HEK293 (cell line): ENCODE results near the gene MC1R.
A peak's percentile ranks its signal among the peaks of the same experiment; 100 is the strongest.

Source experiments
- CTCF ChIA-PET: fragments of 350-600 bp; formaldehyde crosslinking; extraction: SDS; loops from one replicate; lab custom pipeline; 2021; ENCODE audit warnings: antibody characterized with exemption; lab: Yijun Ruan, JAX
- POLR2A ChIA-PET: fragments of 300-600 bp; formaldehyde crosslinking; extraction: SDS; loops from one replicate; lab custom pipeline; 2020; ENCODE audit warnings: antibody characterized with exemption, inconsistent platforms; lab: Yijun Ruan, JAX
- H3K27ac ChIP-seq: fragments of 200-500 bp; sonication (Bioruptor generic); 2 replicates; pipeline ENCODE4 v1.5.1; 2014; ENCODE audit warnings: low read depth, low read length, control low read depth, inconsistent platforms; ENCODE audit errors: extremely low read depth
- H3K36me3 ChIP-seq, 2 experiments: fragments of 200-500 bp in 1 of 2; sonication (Bioruptor generic) in 1 of 2; 1 replicate in 1 of 2; 2 replicates in 1 of 2; pipeline ENCODE4 v1.5.1; 2014 to 2017; ENCODE audit warnings: inconsistent platforms in 2 of 2, low read length in 2 of 2; ENCODE audit not compliant: control insufficient read depth in 2 of 2, insufficient read depth in 1 of 2
- H3K4me1 ChIP-seq: fragments of 200-500 bp; sonication (Bioruptor generic); 2 replicates; pipeline ENCODE4 v1.5.1; 2014; ENCODE audit warnings: mild to moderate bottlenecking, low read length, inconsistent platforms; ENCODE audit not compliant: control insufficient read depth, insufficient read depth
- H3K4me3 ChIP-seq: 2 replicates; pipeline ENCODE4 v1.5.1; 2011; ENCODE audit warnings: low read depth, mild to moderate bottlenecking, control low read depth, low read length, moderate library complexity
- H3K9me3 ChIP-seq: fragments of 200-500 bp; sonication (Bioruptor generic); 2 replicates; pipeline ENCODE4 v1.5.1; 2014; ENCODE audit warnings: low read depth, low read length, inconsistent platforms; ENCODE audit not compliant: control insufficient read depth, insufficient read depth
- EGR2 ChIP-seq: fragments of 450-650 bp; formaldehyde crosslinking; IDR thresholded peaks from 2 replicates; pipeline ENCODE4 v1.5.1; 2016; ENCODE audit warnings: low read depth, missing biosample characterization, missing genetic modification characterization
- GLIS1 ChIP-seq: fragments of 450-650 bp; formaldehyde crosslinking; IDR thresholded peaks from 2 replicates; pipeline ENCODE4 v1.5.1; 2016; ENCODE audit warnings: missing biosample characterization, missing genetic modification characterization
- IKZF3 ChIP-seq: fragments of 450-650 bp; IDR thresholded peaks from 2 replicates; pipeline ENCODE4 v1.5.0; 2018; ENCODE audit warnings: missing biosample characterization, mild to moderate bottlenecking, missing genetic modification characterization, moderate library complexity
- PRDM1 ChIP-seq: fragments of 450-650 bp; formaldehyde crosslinking; IDR thresholded peaks from 2 replicates; pipeline ENCODE4; 2016; ENCODE audit warnings: missing biosample characterization, missing genetic modification characterization
- TCF7L2 ChIP-seq: IDR thresholded peaks from 2 replicates; pipeline ENCODE4 v1.6.1; 2011; ENCODE audit warnings: low read depth, mild to moderate bottlenecking, inconsistent platforms, low read length, moderate library complexity, borderline replicate concordance
- ZBTB1 ChIP-seq: fragments of 450-650 bp; formaldehyde crosslinking; IDR thresholded peaks from 2 replicates; pipeline ENCODE4 v1.5.1; 2016; ENCODE audit warnings: missing biosample characterization, missing genetic modification characterization
- ZFP3 ChIP-seq: fragments of 450-650 bp; formaldehyde crosslinking; IDR thresholded peaks from 2 replicates; pipeline ENCODE4 v1.5.1; 2016; ENCODE audit warnings: low read depth, missing biosample characterization, missing genetic modification characterization
- ZNF121 ChIP-seq: fragments of 450-650 bp; formaldehyde crosslinking; IDR thresholded peaks from 2 replicates; pipeline ENCODE4 v1.5.1; 2016; ENCODE audit warnings: missing biosample characterization, missing genetic modification characterization
- ZNF174 ChIP-seq: fragments of 450-650 bp; formaldehyde crosslinking; IDR thresholded peaks from 2 replicates; pipeline ENCODE4 v1.5.0; 2017; ENCODE audit warnings: missing biosample characterization, mild to moderate bottlenecking, missing genetic modification characterization
- ZNF335 ChIP-seq: fragments of 450-650 bp; formaldehyde crosslinking; conservative IDR thresholded peaks from 2 replicates; pipeline ENCODE4 v1.5.1; 2016; ENCODE audit warnings: missing biosample characterization, missing genetic modification characterization
- ZNF341 ChIP-seq: fragments of 450-650 bp; formaldehyde crosslinking; IDR thresholded peaks from 2 replicates; pipeline ENCODE4; 2016; ENCODE audit warnings: low read depth, missing biosample characterization, missing genetic modification characterization
- ZNF521 ChIP-seq: fragments of 450-650 bp; formaldehyde crosslinking; IDR thresholded peaks from 2 replicates; pipeline ENCODE4 v1.5.1; 2017; ENCODE audit warnings: missing biosample characterization, mild to moderate bottlenecking, missing genetic modification characterization
- ZNF837 ChIP-seq: fragments of 450-650 bp; formaldehyde crosslinking; IDR thresholded peaks from 2 replicates; pipeline ENCODE4 v1.5.1; 2016; ENCODE audit warnings: missing biosample characterization, missing genetic modification characterization
- TF ChIP-seq, protein P1 (sequence below): fragments of 450-650 bp; formaldehyde crosslinking; IDR thresholded peaks from 2 replicates; pipeline ENCODE4 v1.5.1; 2016; ENCODE audit warnings: missing biosample characterization, missing genetic modification characterization
- TF ChIP-seq, protein P2 (sequence below): fragments of 450-650 bp; formaldehyde crosslinking; IDR thresholded peaks from 2 replicates; pipeline ENCODE4 v1.5.1; 2016; ENCODE audit warnings: missing biosample characterization, missing genetic modification characterization
- TF ChIP-seq, protein P3 (sequence below): fragments of 450-650 bp; formaldehyde crosslinking; IDR thresholded peaks from 2 replicates; pipeline ENCODE4 v1.5.1; 2017; ENCODE audit warnings: missing biosample characterization, mild to moderate bottlenecking, missing genetic modification characterization, moderate library complexity
- TF ChIP-seq, protein P4 (sequence below): fragments of 450-650 bp; formaldehyde crosslinking; IDR thresholded peaks from 2 replicates; pipeline ENCODE4 v1.5.1; 2016; ENCODE audit warnings: missing biosample characterization, missing genetic modification characterization

The MC1R gene

DNA sequence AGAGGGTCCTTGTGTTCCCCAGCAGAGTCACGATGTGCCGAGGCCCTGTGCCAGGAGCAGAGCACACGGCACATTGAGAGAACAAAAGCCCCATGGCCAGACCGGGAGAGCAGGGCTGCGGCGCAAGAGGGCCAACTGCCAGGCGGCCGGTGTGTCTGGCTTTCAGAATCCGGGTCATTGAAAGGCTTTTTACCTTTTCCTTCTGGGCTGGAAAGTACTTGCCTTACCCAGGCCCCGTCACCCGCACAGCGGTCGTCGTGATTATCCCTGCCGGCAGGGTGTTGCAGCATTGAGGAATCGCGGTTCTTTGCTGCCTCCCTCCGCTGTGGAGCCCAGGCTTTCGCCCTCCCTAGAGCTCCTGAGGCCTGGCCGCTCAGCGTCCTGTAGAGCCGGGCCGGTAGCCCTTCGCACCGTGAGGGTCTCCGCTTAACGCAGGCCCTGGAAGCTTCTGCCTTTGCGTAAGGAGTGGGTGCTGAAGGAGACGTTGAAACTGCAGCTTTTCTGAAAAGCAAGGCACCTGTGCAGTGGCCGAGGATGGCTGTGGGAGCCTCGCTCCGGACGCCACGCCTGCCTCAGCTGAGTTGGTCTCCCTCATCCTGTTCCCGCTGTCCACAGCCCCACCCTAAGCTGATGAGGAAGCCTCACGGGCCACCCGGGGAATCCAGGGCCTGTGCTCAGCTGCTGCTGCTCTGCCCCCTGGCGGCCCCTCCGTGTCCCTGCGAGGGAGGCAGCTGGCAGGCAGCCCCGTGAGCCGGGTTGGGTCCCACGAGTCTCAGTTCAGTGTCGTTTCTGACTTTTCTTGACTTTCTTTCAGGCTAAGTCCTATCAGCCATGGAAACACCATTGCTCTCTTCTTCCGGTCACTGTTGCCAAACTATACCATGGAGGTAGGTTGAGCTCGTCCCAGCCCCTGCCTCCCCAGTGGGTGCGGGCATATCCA, 8.6 kb upstream of the MC1R start (continued):
- TF ChIP-seq, protein P1, sequence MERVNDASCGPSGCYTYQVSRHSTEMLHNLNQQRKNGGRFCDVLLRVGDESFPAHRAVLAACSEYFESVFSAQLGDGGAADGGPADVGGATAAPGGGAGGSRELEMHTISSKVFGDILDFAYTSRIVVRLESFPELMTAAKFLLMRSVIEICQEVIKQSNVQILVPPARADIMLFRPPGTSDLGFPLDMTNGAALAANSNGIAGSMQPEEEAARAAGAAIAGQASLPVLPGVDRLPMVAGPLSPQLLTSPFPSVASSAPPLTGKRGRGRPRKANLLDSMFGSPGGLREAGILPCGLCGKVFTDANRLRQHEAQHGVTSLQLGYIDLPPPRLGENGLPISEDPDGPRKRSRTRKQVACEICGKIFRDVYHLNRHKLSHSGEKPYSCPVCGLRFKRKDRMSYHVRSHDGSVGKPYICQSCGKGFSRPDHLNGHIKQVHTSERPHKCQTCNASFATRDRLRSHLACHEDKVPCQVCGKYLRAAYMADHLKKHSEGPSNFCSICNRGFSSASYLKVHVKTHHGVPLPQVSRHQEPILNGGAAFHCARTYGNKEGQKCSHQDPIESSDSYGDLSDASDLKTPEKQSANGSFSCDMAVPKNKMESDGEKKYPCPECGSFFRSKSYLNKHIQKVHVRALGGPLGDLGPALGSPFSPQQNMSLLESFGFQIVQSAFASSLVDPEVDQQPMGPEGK (tag by site-specific recombination) = peak; percentile 40; the same call in 1 of the 2 replicates
- TF ChIP-seq ZNF521 (tag by site-specific recombination) (no peak), EGR2 (tag by site-specific recombination) (no peak), ZNF335 (tag by site-specific recombination) (no peak)
- TF ChIP-seq, protein P2, sequence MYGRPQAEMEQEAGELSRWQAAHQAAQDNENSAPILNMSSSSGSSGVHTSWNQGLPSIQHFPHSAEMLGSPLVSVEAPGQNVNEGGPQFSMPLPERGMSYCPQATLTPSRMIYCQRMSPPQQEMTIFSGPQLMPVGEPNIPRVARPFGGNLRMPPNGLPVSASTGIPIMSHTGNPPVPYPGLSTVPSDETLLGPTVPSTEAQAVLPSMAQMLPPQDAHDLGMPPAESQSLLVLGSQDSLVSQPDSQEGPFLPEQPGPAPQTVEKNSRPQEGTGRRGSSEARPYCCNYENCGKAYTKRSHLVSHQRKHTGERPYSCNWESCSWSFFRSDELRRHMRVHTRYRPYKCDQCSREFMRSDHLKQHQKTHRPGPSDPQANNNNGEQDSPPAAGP (tag by site-specific recombination) = peak; percentile 52; the same call in 1 of the 2 replicates
- TF ChIP-seq, all 188 proteins: peak for 16

DNA sequence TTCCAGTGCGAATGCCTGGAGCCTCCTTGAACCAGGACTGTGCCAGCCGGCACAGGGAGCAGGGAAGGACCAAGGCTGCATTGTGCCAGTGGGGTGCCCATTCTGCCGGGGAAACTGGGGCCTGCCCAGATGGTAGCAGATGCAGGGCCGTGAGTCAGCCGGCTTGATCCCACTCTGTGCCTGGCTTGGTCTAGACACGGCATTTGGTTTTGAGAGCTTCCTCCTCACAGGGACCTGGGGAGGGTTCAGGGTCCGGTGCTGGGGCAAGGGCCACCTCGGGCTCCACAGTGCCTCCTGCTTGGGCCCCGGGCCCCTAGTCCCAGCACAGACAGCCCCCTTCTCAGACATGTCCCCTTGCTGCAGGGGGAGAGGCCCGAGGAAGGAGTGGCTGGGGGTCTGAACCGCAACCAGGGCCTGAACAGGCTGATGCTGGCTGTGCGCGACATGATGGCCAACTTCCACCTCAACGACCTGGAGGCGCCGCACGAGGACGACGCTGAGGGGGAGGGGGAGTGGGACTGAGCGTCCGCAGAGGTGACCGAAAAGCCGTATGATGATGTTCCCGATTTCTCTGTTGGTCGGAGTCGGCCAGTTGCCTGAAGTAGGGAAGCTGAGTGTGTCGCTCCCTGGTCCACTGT, 7.8 kb upstream of the MC1R start:
- ChIA-PET POLR2A (interaction anchor here (0.8 to 2.1 kb wide), 5 partner anchors 9 to 37 kb away, joined by 3 to 15 read pairs (median 5); partner anchors contain the start of genes TCF25 and TUBB3), CTCF (interaction anchor here (0.6 to 3.1 kb wide), 24 partner anchors 8 to 212 kb away, joined by 3 to 20 read pairs (median 5); partner anchors contain the start of genes DBNDD1, MC1R and TUBB3)
- H3K36me3 ChIP-seq = peaks cover 8 to 44% of the 10 kb centered on the region in 2 experiments; a peak in 2 of 3 replicates
- H3K9me3 ChIP-seq = no peaks in the 10 kb centered on the region
- no peak overlapping the region for H3K27ac ChIP-seq
- no peaks in the 10 kb centered on the region for H3K4me1 ChIP-seq
- H3K4me3 ChIP-seq = no peak overlapping the region
- TF ChIP-seq IKZF3 (tag by site-specific recombination) (no peak), ZNF837 (tag by site-specific recombination) (no peak), ZNF121 (tag by site-specific recombination) (no peak), GLIS1 (tag by site-specific recombination) (no peak), PRDM1 (no peak), ZNF174 (tag by site-specific recombination) (no peak), ZNF341 (tag by site-specific recombination) (no peak), ZBTB1 (tag by site-specific recombination) (no peak), TCF7L2 (no peak), ZFP3 (tag by site-specific recombination) (no peak)
- TF ChIP-seq, protein P3, sequence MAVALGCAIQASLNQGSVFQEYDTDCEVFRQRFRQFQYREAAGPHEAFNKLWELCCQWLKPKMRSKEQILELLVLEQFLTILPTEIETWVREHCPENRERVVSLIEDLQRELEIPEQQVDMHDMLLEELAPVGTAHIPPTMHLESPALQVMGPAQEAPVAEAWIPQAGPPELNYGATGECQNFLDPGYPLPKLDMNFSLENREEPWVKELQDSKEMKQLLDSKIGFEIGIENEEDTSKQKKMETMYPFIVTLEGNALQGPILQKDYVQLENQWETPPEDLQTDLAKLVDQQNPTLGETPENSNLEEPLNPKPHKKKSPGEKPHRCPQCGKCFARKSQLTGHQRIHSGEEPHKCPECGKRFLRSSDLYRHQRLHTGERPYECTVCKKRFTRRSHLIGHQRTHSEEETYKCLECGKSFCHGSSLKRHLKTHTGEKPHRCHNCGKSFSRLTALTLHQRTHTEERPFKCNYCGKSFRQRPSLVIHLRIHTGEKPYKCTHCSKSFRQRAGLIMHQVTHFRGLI (tag by site-specific recombination) = no peak
- TF ChIP-seq, protein P1 (tag by site-specific recombination) = no peak
- TF ChIP-seq, protein P4, sequence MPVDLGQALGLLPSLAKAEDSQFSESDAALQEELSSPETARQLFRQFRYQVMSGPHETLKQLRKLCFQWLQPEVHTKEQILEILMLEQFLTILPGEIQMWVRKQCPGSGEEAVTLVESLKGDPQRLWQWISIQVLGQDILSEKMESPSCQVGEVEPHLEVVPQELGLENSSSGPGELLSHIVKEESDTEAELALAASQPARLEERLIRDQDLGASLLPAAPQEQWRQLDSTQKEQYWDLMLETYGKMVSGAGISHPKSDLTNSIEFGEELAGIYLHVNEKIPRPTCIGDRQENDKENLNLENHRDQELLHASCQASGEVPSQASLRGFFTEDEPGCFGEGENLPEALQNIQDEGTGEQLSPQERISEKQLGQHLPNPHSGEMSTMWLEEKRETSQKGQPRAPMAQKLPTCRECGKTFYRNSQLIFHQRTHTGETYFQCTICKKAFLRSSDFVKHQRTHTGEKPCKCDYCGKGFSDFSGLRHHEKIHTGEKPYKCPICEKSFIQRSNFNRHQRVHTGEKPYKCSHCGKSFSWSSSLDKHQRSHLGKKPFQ (tag by site-specific recombination) = no peak
